Right atrium auricular region (tissue), 2 donors: ENCODE measurements around the gene TANK. TPM values are rescaled to one million over a fixed set of nuclear protein-coding genes. Genes with fewer than 3 reads are reported as not detected.

Experiments
- DNase-seq: peaks from one replicate; pipeline ENCODE4 v3.0.0-alpha.2; 2019; ENCODE audit warnings: low spot score
- H3K27ac ChIP-seq, 2 donors: fragments of 200-600 bp; sonication (generic); 1 replicate in 1 of 2; 2 replicates in 1 of 2; pipeline ENCODE4 v1.5.1; 2016 to 2019
- H3K27me3 ChIP-seq, 2 donors: fragments of 200-600 bp; sonication (generic); one replicate each; pipeline versions ENCODE4 v1.5.1 to v1.6.0; 2017 to 2019
- H3K36me3 ChIP-seq: fragments of 200-600 bp; sonication (generic); one replicate; pipeline ENCODE4 v1.5.1; 2016
- H3K4me1 ChIP-seq, 2 donors: fragments of 200-600 bp; sonication (generic); one replicate each; pipeline versions ENCODE4 v1.5.1 to v1.6.0; 2017 to 2019
- H3K4me3 ChIP-seq, 2 donors: fragments of 200-600 bp; sonication (generic); 1 replicate in 1 of 2; 2 replicates in 1 of 2; pipeline ENCODE4 v1.5.1; 2017 to 2019; ENCODE audit warnings: mild to moderate bottlenecking in 1 of 2, moderate library complexity in 1 of 2
- H3K9me3 ChIP-seq, 2 donors: fragments of 200-600 bp; sonication (generic); one replicate each; pipeline ENCODE4 v1.5.1; 2019
- CTCF ChIP-seq, 2 donors: fragments of 200-600 bp; sonication (generic); IDR thresholded peaks; one replicate each; pipeline ENCODE4 v1.5.1; 2019; ENCODE audit warnings: antibody characterized with exemption in 2 of 2
- total RNA-seq, 2 donors: library from RNA; depleted of rRNA; stranded (reverse); fragments of >200 nt; gene quantifications; one replicate each; pipeline ENCODE4 v1.1.0, GENCODE V29; 2016

Gene TANK
- 10 to 100 TPM; 40.2 to 50.9 TPM for total RNA-seq

DNA sequence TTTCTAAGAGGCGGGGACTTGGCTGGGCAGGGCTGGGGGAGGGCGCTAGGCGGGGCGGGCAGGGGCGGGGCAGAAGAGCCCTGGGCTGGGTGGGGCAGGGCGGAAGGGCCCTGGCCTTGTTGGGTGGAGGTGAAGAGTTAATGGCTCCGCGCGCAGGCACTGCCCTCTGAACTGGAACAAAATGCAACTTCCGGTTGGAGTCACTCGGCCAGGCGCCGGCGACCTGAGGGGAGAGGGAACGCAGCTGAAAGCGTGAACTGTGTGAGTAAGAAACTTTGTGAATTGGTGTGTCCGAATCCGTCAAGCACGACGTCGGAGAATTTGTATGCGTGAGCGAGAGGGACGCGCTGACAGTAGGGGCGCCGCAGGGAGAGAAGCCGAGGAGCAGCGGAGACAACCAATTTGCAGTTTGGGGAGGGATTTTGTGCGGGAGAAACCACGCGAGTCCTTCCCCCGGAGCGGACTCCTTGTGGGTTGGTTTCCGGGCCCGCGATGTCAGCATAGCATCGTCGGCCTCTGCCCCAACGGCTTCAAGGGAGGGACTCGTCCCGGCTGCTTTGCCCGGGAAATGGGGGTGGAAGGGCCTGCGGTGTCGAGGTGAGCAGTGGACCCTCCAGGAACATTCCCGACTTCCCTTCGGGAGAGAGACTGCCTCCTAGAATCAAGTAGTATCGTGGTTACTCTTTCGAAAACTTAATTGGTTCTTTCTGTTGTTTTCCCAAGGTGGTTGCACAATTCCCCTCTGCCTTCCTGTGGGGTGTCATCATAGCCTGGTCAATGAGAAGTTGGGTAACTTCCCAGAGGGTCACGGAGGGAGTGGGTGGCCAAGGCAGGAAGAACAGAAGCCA is at the start of gene TANK:
Gene TANK (plus strand): TSS at position 203 of the 848 bp plus-strand sequence. CDS start 19,235 bp downstream, outside the sequence.
- no peak for TF ChIP-seq CTCF (IDR thresholded peaks at IDR 0.05)

GRCh38 chr2:161111531-161111930 is 48.7 kb upstream of the TANK start:
- TF ChIP-seq CTCF (IDR thresholded peaks at IDR 0.05): no peak
- no peak overlapping the region for H3K4me3 ChIP-seq
- no peak for DNase-seq
- H3K36me3 ChIP-seq: no peaks in the 10 kb centered on the region
- H3K9me3 ChIP-seq: no peaks in the 10 kb centered on the region
- H3K4me1 ChIP-seq: no peaks in the 10 kb centered on the region
- no peaks in the 10 kb centered on the region for H3K27me3 ChIP-seq
- H3K27ac ChIP-seq: no peak overlapping the region

More for the DNA sequence above, at the start of gene TANK:
- Histone ChIP-seq H3K27me3 (no peaks in the 10 kb centered on the region), H3K27ac (peak within 1 kb of the TSS; percentile 89 to 94), H3K4me3 (peak within 1 kb of the TSS; percentile 77 to 85), H3K36me3 (peaks cover 9% of the 10 kb centered on the region), H3K4me1 (peaks cover 0 to 26% of the 10 kb centered on the region in 2 donors), H3K9me3 (no peaks in the 10 kb centered on the region)
- peak; percentile 93 for DNase-seq

DNA sequence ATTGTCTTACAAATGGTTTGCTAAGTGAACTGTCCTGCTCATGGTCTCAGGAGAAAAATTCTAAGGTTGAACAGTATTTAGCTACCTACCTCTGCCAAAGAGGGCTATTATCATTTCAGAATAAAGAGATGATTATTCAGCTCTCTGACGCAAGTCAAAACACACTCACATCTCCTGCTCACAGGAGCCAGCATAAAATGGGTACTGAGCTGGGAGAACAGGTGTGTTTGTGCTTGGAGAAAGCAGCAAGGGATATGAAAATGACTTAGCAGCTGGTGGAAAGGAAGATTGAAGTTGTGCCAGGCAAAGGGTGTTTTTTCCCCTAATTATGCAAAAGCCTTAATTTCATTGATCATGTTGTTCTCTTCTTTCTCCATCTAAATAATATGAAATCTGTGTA is 47.3 kb upstream of the TANK start:
- no peak for DNase-seq
- Histone ChIP-seq H3K36me3 (no peaks in the 10 kb centered on the region), H3K9me3 (no peaks in the 10 kb centered on the region), H3K27ac (no peak overlapping the region), H3K4me1 (no peaks in the 10 kb centered on the region), H3K4me3 (no peak overlapping the region), H3K27me3 (no peaks in the 10 kb centered on the region)
- no peak for TF ChIP-seq CTCF (IDR thresholded peaks at IDR 0.05)

GRCh38 chr2:161113693-161114575 is 46.3 kb upstream of the TANK start:
- no peak overlapping the region for H3K27ac ChIP-seq
- no peaks in the 10 kb centered on the region for H3K9me3 ChIP-seq
- no peaks in the 10 kb centered on the region for H3K4me1 ChIP-seq
- H3K36me3 ChIP-seq: no peaks in the 10 kb centered on the region
- no peak for DNase-seq
- H3K27me3 ChIP-seq: no peaks in the 10 kb centered on the region
- TF ChIP-seq CTCF (IDR thresholded peaks at IDR 0.05): no peak
- no peak overlapping the region for H3K4me3 ChIP-seq

- Histone ChIP-seq H3K27me3 (no peaks in the 10 kb centered on the region), H3K4me1 (no peaks in the 10 kb centered on the region), H3K4me3 (no peak overlapping the region), H3K27ac (no peak overlapping the region), H3K36me3 (no peaks in the 10 kb centered on the region), H3K9me3 (no peaks in the 10 kb centered on the region)
- no peak for TF ChIP-seq CTCF (IDR thresholded peaks at IDR 0.05)
- no peak for DNase-seq
These were observed 45.0 kb upstream of the TANK start for GRCh38 chr2:161115205-161115604.
